ENCODE data around the gene DOCK6.

DOCK6 gene

GRCh38 chr19:11247391-11247790 is 14.9 kb downstream of the DOCK6 start:
- DNase-seq (ENCODE audit: low read depth in 2 of 2), result no peak

- DNase-seq (ENCODE audit: low read depth in 2 of 2), result no peak
Measured at GRCh38 chr19:11246941-11247340, 15.4 kb downstream of the DOCK6 start.

- no peak for DNase-seq (ENCODE audit: low read depth in 2 of 2)
Measured at GRCh38 chr19:11244846-11245589, 17.3 kb downstream of the DOCK6 start.

GRCh38 chr19:11243798-11244169 is 18.5 kb downstream of the DOCK6 start:
- no peak for DNase-seq (ENCODE audit: low read depth in 2 of 2)

- peak in 1 of 2 experiments; percentile 14 for DNase-seq (ENCODE audit: low read depth in 2 of 2)
Measured at GRCh38 chr19:11242864-11243797, 19.2 kb downstream of the DOCK6 start.

GRCh38 chr19:11242025-11242424 is 20.3 kb downstream of the DOCK6 start:
- no peak for DNase-seq (ENCODE audit: low read depth in 2 of 2)

- DNase-seq (ENCODE audit: low read depth in 2 of 2), result no peak
Measured at GRCh38 chr19:11240008-11240444, 22.3 kb downstream of the DOCK6 start.

GRCh38 chr19:11239377-11240000 is 22.8 kb downstream of the DOCK6 start, which contains the start of gene ANGPTL8:
ANGPTL8 (plus strand) TSS chr19:11239619; CDS start chr19:11239638, 19 bp downstream.
- no peak for DNase-seq (ENCODE audit: low read depth in 2 of 2)

GRCh38 chr19:11238781-11239376 is 23.4 kb downstream of the DOCK6 start:
- DNase-seq (ENCODE audit: low read depth in 2 of 2), result no peak

- no peak for DNase-seq (ENCODE audit: low read depth in 2 of 2)
Measured at GRCh38 chr19:11238041-11238440, 24.3 kb downstream of the DOCK6 start.

GRCh38 chr19:11237321-11237720 is 25.0 kb downstream of the DOCK6 start:
- DNase-seq (ENCODE audit: low read depth in 2 of 2), result no peak

GRCh38 chr19:11236324-11237301 is 25.7 kb downstream of the DOCK6 start:
- no peak for DNase-seq (ENCODE audit: low read depth in 2 of 2)

- DNase-seq (ENCODE audit: low read depth in 2 of 2), result no peak
Measured at GRCh38 chr19:11234486-11235075, 27.7 kb downstream of the DOCK6 start.

- no peak for DNase-seq (ENCODE audit: low read depth in 2 of 2)
Measured at GRCh38 chr19:11233073-11233472, 29.3 kb downstream of the DOCK6 start.

- no peak for DNase-seq (ENCODE audit: low read depth in 2 of 2)
Measured at GRCh38 chr19:11232555-11232954, 29.8 kb downstream of the DOCK6 start.

- DNase-seq (ENCODE audit: low read depth in 2 of 2), result no peak
Measured at GRCh38 chr19:11230621-11231386, 31.5 kb downstream of the DOCK6 start.

GRCh38 chr19:11227195-11227886 is 35.0 kb downstream of the DOCK6 start:
- DNase-seq (ENCODE audit: low read depth in 2 of 2), result no peak

- no peak for DNase-seq (ENCODE audit: low read depth in 2 of 2)
Measured at GRCh38 chr19:11226716-11227166, 35.6 kb downstream of the DOCK6 start.

GRCh38 chr19:11225815-11226214 is 36.5 kb downstream of the DOCK6 start:
- DNase-seq (ENCODE audit: low read depth in 2 of 2), result no peak

Data from fibroblast of skin of left quadriceps (primary cell).